GM23338 (cell line): ENCODE results near the gene TMEM218. TPM values are rescaled to one million over a fixed set of nuclear protein-coding genes. Genes with fewer than 3 reads are reported as not detected.

ENCODE experiments used
- ATAC-seq: fragments of 200-7000 bp; cut with Tn5 transposase; 3 replicates; pipeline ENCODE4 v1.9.1; 2020
- DNase-seq: peaks from one replicate; pipeline ENCODE4 v3.0.0-alpha.2; 2015; ENCODE audit warnings: low spot score
- H2AFZ ChIP-seq: fragments of 200-600 bp; sonication (generic); 2 replicates; pipeline ENCODE4 v1.8.0; 2016; ENCODE audit warnings: antibody characterized with exemption, mild to moderate bottlenecking, moderate library complexity
- H3F3A ChIP-seq: fragments of 200-600 bp; sonication (generic); replicated peaks from 2 replicates; pipeline ENCODE4 v1.8.0; 2017; ENCODE audit warnings: antibody characterized with exemption, mixed run types, low read depth
- H3K27ac ChIP-seq: fragments of 200-600 bp; sonication (generic); 2 replicates; pipeline ENCODE4 v1.6.1; 2016; ENCODE audit warnings: low read depth
- H3K27me3 ChIP-seq: fragments of 200-600 bp; sonication (generic); 2 replicates; pipeline ENCODE4 v1.8.0; 2016; ENCODE audit warnings: mild to moderate bottlenecking, mixed run types, moderate library complexity; ENCODE audit not compliant: insufficient read depth
- H3K36me3 ChIP-seq: fragments of 200-600 bp; sonication (generic); 2 replicates; pipeline ENCODE4 v1.8.0; 2016; ENCODE audit warnings: mild to moderate bottlenecking; ENCODE audit not compliant: insufficient read depth
- H3K4me1 ChIP-seq: fragments of 200-600 bp; sonication (generic); 2 replicates; pipeline ENCODE4 v1.8.0; 2016; ENCODE audit warnings: mild to moderate bottlenecking, moderate library complexity; ENCODE audit not compliant: insufficient read depth
- H3K4me2 ChIP-seq: fragments of 200-600 bp; sonication (generic); 2 replicates; pipeline ENCODE4 v1.7.1; 2017; ENCODE audit warnings: mixed run types
- H3K4me3 ChIP-seq: fragments of 200-600 bp; sonication (generic); 2 replicates; pipeline ENCODE4 v1.6.1; 2016; ENCODE audit warnings: mixed run types
- H3K79me2 ChIP-seq: fragments of 200-600 bp; sonication (generic); replicated peaks from 2 replicates; pipeline ENCODE4 v1.8.0; 2017; ENCODE audit warnings: mild to moderate bottlenecking; ENCODE audit not compliant: insufficient read depth
- H3K9me2 ChIP-seq: fragments of 200-600 bp; sonication (generic); 2 replicates; pipeline ENCODE4 v1.8.0; 2017; ENCODE audit not compliant: insufficient read depth
- H4K20me1 ChIP-seq: fragments of 200-600 bp; sonication (generic); replicated peaks from 2 replicates; pipeline ENCODE4 v1.8.0; 2017; ENCODE audit warnings: mild to moderate bottlenecking; ENCODE audit not compliant: insufficient read depth
- H3K27ac Mint-ChIP-seq: 2 replicates; pipeline ENCODE4 v1.8.0; 2020; ENCODE audit warnings: inconsistent platforms, mild to moderate bottlenecking, moderate library complexity, mixed read lengths
- H3K27me3 Mint-ChIP-seq: 3 replicates; pipeline ENCODE4 v1.8.0; 2022; ENCODE audit warnings: low read depth, mild to moderate bottlenecking, moderate library complexity, mixed read lengths, inconsistent platforms; ENCODE audit not compliant: insufficient read depth, poor library complexity
- H3K36me3 Mint-ChIP-seq: 3 replicates; pipeline ENCODE4 v1.8.0; 2021; ENCODE audit warnings: low read depth, mild to moderate bottlenecking, inconsistent platforms, moderate library complexity, mixed read lengths
- H3K4me1 Mint-ChIP-seq: 3 replicates; pipeline ENCODE4 v1.8.0; 2020; ENCODE audit warnings: mild to moderate bottlenecking, inconsistent platforms, mixed read lengths
- H3K4me3 Mint-ChIP-seq: 3 replicates; pipeline ENCODE4 v1.8.0; 2021; ENCODE audit warnings: moderate library complexity, mild to moderate bottlenecking, inconsistent platforms, mixed read lengths
- H3K9me3 Mint-ChIP-seq: 3 replicates; pipeline ENCODE4 v1.8.0; 2020; ENCODE audit warnings: moderate library complexity, mild to moderate bottlenecking, inconsistent platforms, mixed read lengths
- CTCF ChIP-seq, 2 experiments: fragments of 200-600 bp in 1 of 2; sonication (generic) in 1 of 2; conservative IDR thresholded peaks; 2 replicates each; pipeline versions ENCODE4 v1.5.1 to v1.6.1; 2016 to 2017; ENCODE audit warnings: antibody characterized with exemption in 2 of 2, low read depth in 2 of 2, mild to moderate bottlenecking in 2 of 2, moderate library complexity in 1 of 2
- EZH2phosphoT487 ChIP-seq: fragments of 200-600 bp; sonication (generic); IDR thresholded peaks from one replicate; pipeline ENCODE4 v1.8.1; 2018; ENCODE audit warnings: antibody characterized with exemption; ENCODE audit not compliant: unreplicated experiment
- JUNB ChIP-seq: IDR thresholded peaks from one replicate; pipeline ENCODE4 v1.6.1; 2016; ENCODE audit warnings: antibody characterized with exemption; ENCODE audit not compliant: unreplicated experiment
- NANOG ChIP-seq: IDR thresholded peaks from 2 replicates; pipeline ENCODE4 v1.6.1; 2016; ENCODE audit warnings: antibody characterized with exemption, borderline replicate concordance
- POLR2AphosphoS5 ChIP-seq: IDR thresholded peaks from 2 replicates; pipeline ENCODE4 v1.6.1; 2016; ENCODE audit warnings: antibody characterized with exemption, low read depth
- ZNF114 ChIP-seq: fragments of 250-450 bp; sonication (Bioruptor Pico); IDR thresholded peaks from 2 replicates; pipeline ENCODE4 v1.5.0; 2020; ENCODE audit warnings: mild to moderate bottlenecking, moderate library complexity
- polyA plus RNA-seq: library from polyadenylated mRNA; unstranded; fragments of >200 nt; fragmentation: Nextera tagmentation; extraction: Ambion mirVana; gene quantifications from 2 replicates; pipeline ENCODE4 v1.2.1, GENCODE V29; 2016
- total RNA-seq: library from RNA; depleted of rRNA; stranded (reverse); fragments of >200 nt; shearing (Covaris generic); gene quantifications from 2 replicates; pipeline ENCODE4 v1.2.3, GENCODE V29; 2014
- TF ChIP-seq, protein P1 (sequence below): fragments of 250-450 bp; sonication (Bioruptor Pico); IDR thresholded peaks from 2 replicates; pipeline ENCODE4 v1.5.0; 2020; ENCODE audit warnings: mild to moderate bottlenecking, moderate library complexity

TMEM218 gene
- total and polyA plus RNA-seq, 2 experiments from 2014 or later, result 23.7 to 24.2 TPM

DNA sequence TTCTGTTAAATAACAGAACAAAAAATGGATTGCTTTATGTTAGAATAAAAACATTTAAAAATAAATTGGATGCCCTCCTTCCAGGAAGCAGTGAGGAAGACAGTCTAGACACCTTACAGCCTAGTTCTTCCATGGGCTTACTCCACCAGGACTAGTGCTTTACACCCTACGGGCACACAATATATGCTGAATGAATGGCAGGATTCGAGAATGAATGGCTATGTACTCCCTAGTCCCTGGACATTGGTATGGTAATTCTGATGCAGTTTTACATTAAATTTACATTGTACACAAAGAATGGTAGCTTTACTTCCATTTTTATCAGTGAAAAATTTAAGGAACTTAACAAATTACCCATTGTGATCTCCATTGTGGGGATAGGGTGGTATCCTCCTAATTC, 16.7 kb downstream of the TMEM218 start:
- ATAC-seq, result no peak
- TF ChIP-seq JUNB (no peak), CTCF (conservative IDR thresholded peaks at IDR 0.05; ENCODE audit: low read depth in 2 of 2) (no peak), POLR2AphosphoS5 (no peak), NANOG (no peak), EZH2phosphoT487 (no peak), ZNF114 (CRISPR knock-in tag) (no peak)
- TF ChIP-seq, protein P1, sequence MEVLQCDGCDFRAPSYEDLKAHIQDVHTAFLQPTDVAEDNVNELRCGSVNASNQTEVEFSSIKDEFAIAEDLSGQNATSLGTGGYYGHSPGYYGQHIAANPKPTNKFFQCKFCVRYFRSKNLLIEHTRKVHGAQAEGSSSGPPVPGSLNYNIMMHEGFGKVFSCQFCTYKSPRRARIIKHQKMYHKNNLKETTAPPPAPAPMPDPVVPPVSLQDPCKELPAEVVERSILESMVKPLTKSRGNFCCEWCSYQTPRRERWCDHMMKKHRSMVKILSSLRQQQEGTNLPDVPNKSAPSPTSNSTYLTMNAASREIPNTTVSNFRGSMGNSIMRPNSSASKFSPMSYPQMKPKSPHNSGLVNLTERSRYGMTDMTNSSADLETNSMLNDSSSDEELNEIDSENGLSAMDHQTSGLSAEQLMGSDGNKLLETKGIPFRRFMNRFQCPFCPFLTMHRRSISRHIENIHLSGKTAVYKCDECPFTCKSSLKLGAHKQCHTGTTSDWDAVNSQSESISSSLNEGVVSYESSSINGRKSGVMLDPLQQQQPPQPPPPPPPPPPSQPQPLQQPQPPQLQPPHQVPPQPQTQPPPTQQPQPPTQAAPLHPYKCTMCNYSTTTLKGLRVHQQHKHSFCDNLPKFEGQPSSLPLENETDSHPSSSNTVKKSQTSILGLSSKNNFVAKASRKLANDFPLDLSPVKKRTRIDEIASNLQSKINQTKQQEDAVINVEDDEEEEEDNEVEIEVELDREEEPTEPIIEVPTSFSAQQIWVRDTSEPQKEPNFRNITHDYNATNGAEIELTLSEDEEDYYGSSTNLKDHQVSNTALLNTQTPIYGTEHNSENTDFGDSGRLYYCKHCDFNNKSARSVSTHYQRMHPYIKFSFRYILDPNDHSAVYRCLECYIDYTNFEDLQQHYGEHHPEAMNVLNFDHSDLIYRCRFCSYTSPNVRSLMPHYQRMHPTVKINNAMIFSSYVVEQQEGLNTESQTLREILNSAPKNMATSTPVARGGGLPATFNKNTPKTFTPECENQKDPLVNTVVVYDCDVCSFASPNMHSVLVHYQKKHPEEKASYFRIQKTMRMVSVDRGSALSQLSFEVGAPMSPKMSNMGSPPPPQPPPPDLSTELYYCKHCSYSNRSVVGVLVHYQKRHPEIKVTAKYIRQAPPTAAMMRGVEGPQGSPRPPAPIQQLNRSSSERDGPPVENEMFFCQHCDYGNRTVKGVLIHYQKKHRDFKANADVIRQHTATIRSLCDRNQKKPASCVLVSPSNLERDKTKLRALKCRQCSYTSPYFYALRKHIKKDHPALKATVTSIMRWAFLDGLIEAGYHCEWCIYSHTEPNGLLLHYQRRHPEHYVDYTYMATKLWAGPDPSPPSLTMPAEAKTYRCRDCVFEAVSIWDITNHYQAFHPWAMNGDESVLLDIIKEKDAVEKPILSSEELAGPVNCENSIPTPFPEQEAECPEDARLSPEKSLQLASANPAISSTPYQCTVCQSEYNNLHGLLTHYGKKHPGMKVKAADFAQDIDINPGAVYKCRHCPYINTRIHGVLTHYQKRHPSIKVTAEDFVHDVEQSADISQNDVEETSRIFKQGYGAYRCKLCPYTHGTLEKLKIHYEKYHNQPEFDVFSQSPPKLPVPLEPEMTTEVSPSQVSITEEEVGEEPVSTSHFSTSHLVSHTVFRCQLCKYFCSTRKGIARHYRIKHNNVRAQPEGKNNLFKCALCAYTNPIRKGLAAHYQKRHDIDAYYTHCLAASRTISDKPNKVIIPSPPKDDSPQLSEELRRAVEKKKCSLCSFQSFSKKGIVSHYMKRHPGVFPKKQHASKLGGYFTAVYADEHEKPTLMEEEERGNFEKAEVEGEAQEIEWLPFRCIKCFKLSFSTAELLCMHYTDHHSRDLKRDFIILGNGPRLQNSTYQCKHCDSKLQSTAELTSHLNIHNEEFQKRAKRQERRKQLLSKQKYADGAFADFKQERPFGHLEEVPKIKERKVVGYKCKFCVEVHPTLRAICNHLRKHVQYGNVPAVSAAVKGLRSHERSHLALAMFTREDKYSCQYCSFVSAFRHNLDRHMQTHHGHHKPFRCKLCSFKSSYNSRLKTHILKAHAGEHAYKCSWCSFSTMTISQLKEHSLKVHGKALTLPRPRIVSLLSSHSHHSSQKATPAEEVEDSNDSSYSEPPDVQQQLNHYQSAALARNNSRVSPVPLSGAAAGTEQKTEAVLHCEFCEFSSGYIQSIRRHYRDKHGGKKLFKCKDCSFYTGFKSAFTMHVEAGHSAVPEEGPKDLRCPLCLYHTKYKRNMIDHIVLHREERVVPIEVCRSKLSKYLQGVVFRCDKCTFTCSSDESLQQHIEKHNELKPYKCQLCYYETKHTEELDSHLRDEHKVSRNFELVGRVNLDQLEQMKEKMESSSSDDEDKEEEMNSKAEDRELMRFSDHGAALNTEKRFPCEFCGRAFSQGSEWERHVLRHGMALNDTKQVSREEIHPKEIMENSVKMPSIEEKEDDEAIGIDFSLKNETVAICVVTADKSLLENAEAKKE, result no peak

More for the DNA sequence above, 16.7 kb downstream of the TMEM218 start:
- Histone ChIP-seq H3K4me3 (no peak overlapping the region), H3K27me3 (no peaks in the 10 kb centered on the region), H2AFZ (no peak overlapping the region), H3K4me2 (no peak overlapping the region), H3K9me2 (no peaks in the 10 kb centered on the region), H3F3A (no peaks in the 10 kb centered on the region), H3K79me2 (no peaks in the 10 kb centered on the region), H4K20me1 (no peaks in the 10 kb centered on the region; the same call in 1 of the 2 replicates), H3K27ac (no peak overlapping the region), H3K4me1 (peaks cover 20% of the 10 kb centered on the region), H3K36me3 (0 out of 2 replicates have a peak, but pooled peaks cover 5% of the 10 kb centered on the region)
- H3K4me3 Mint-ChIP-seq, result no peak overlapping the region
- no peak overlapping the region for H3K27ac Mint-ChIP-seq
- H3K36me3 Mint-ChIP-seq, result peaks cover 8% of the 10 kb centered on the region; the same call in 2 of the 3 replicates
- no peak for DNase-seq
- H3K27me3 Mint-ChIP-seq, result no peaks in the 10 kb centered on the region
- H3K4me1 Mint-ChIP-seq, result peaks cover 41% of the 10 kb centered on the region
- H3K9me3 Mint-ChIP-seq, result no peaks in the 10 kb centered on the region
